NCI-H2081 treated with DMSO at 0.1 percent for 48 hours (cell line): ENCODE results near the gene COA1.

Experiments used
- DNase-seq: peaks from one replicate; lab custom pipeline; 2025; lab: John Stamatoyannopoulos, UW

COA1 gene

GRCh38 chr7:43652364-43652763 is 77.0 kb downstream of the COA1 start:
- DNase-seq = no peak

GRCh38 chr7:43650457-43651052 is 78.8 kb downstream of the COA1 start:
- DNase-seq = no peak

- DNase-seq = no peak
These were observed 79.5 kb downstream of the COA1 start for GRCh38 chr7:43649755-43650274.

GRCh38 chr7:43648473-43649406 is 80.6 kb downstream of the COA1 start:
- no peak for DNase-seq

GRCh38 chr7:43647673-43648472 is 81.5 kb downstream of the COA1 start:
- DNase-seq = peak; percentile 79

GRCh38 chr7:43647339-43647672 is 82.0 kb downstream of the COA1 start:
- DNase-seq = no peak

GRCh38 chr7:43646603-43647338 is 82.6 kb downstream of the COA1 start:
- no peak for DNase-seq

- no peak for DNase-seq
These were observed 83.6 kb downstream of the COA1 start for GRCh38 chr7:43645699-43646226.

GRCh38 chr7:43643846-43644245 is 85.5 kb downstream of the COA1 start:
- no peak for DNase-seq

- no peak for DNase-seq
These were observed 86.3 kb downstream of the COA1 start for GRCh38 chr7:43642897-43643630.

GRCh38 chr7:43640679-43641078 is 88.6 kb downstream of the COA1 start:
- no peak for DNase-seq

GRCh38 chr7:43639858-43640491 is 89.3 kb downstream of the COA1 start:
- peak; percentile 73 for DNase-seq

GRCh38 chr7:43637114-43637806 is 92.1 kb downstream of the COA1 start:
- DNase-seq = no peak

- no peak for DNase-seq
These were observed 93.2 kb downstream of the COA1 start for GRCh38 chr7:43636093-43636492.

GRCh38 chr7:43634384-43634783 is 94.9 kb downstream of the COA1 start:
- no peak for DNase-seq

GRCh38 chr7:43632746-43633145 is 96.6 kb downstream of the COA1 start:
- DNase-seq = no peak

GRCh38 chr7:43631559-43631958 is 97.8 kb downstream of the COA1 start:
- no peak for DNase-seq

GRCh38 chr7:43630482-43630881 is 98.8 kb downstream of the COA1 start:
- no peak for DNase-seq

GRCh38 chr7:43629857-43630256 is 99.5 kb downstream of the COA1 start:
- DNase-seq = no peak

- no peak for DNase-seq
These were observed 100.9 kb downstream of the COA1 start for GRCh38 chr7:43628431-43628830.
